ENCODE measurements around the gene LZTR1.
A peak's percentile ranks its signal among the peaks of the same experiment; 100 is the strongest.
"Not testable (repeated sequence)": the region's sequence is repeated elsewhere in the genome, so short reads cannot be mapped to it uniquely, and the experiment has no call there.

Gene LZTR1

GRCh38 chr22:20999350-21000206 lies 17.5 kb downstream of the LZTR1 start:
- Histone ChIP-seq H3K9ac (ENCODE audit: low read depth, low read length) (no peak overlapping the region), H3K4me1 (ENCODE audit: insufficient read depth, low read length) (no peaks in the 10 kb centered on the region; the same call in 1 of the 2 replicates), H3K36me3 (ENCODE audit: insufficient read depth, low read length) (no peaks in the 10 kb centered on the region; the same call in 1 of the 2 replicates), H3K9me3 (ENCODE audit: control insufficient read depth, insufficient read depth, low read length) (no peaks in the 10 kb centered on the region)

GRCh38 chr22:21000207-21000986 lies 18.3 kb downstream of the LZTR1 start:
- no peaks in the 10 kb centered on the region; the same call in 1 of the 2 replicates for H3K4me1 ChIP-seq (ENCODE audit: insufficient read depth, low read length)
- peak overlapping the region; percentile 92 for H3K9ac ChIP-seq (ENCODE audit: low read depth, low read length)
- no peaks in the 10 kb centered on the region; the same call in 1 of the 2 replicates for H3K36me3 ChIP-seq (ENCODE audit: insufficient read depth, low read length)
- no peaks in the 10 kb centered on the region for H3K9me3 ChIP-seq (ENCODE audit: control insufficient read depth, insufficient read depth, low read length)

GRCh38 chr22:21000987-21001600 lies 19.0 kb downstream of the LZTR1 start:
- Histone ChIP-seq H3K9me3 (ENCODE audit: control insufficient read depth, insufficient read depth, low read length) (no peaks in the 10 kb centered on the region), H3K4me1 (ENCODE audit: insufficient read depth, low read length) (no peaks in the 10 kb centered on the region; the same call in 1 of the 2 replicates), H3K9ac (ENCODE audit: low read depth, low read length) (peak overlapping the region; percentile 92), H3K36me3 (ENCODE audit: insufficient read depth, low read length) (no peaks in the 10 kb centered on the region; the same call in 1 of the 2 replicates)

GRCh38 chr22:21001601-21002325 lies 19.7 kb downstream of the LZTR1 start, which contains the start of gene THAP7:
Gene THAP7, minus strand, starts transcription at chr22:21002118. Its CDS starts 207 bp downstream, at chr22:21001911.
- H3K36me3 ChIP-seq (ENCODE audit: insufficient read depth, low read length): no peaks in the 10 kb centered on the region; the same call in 1 of the 2 replicates
- no peaks in the 10 kb centered on the region for H3K9me3 ChIP-seq (ENCODE audit: control insufficient read depth, insufficient read depth, low read length)
- H3K4me1 ChIP-seq (ENCODE audit: insufficient read depth, low read length): no peaks in the 10 kb centered on the region; the same call in 1 of the 2 replicates
- H3K9ac ChIP-seq (ENCODE audit: low read depth, low read length): peak within 1 kb of the TSS; percentile 92

- Histone ChIP-seq H3K36me3 (ENCODE audit: insufficient read depth, low read length) (no peaks in the 10 kb centered on the region; the same call in 1 of the 2 replicates), H3K9ac (ENCODE audit: low read depth, low read length) (no peak overlapping the region), H3K9me3 (ENCODE audit: control insufficient read depth, insufficient read depth, low read length) (no peaks in the 10 kb centered on the region), H3K4me1 (ENCODE audit: insufficient read depth, low read length) (no peaks in the 10 kb centered on the region; the same call in 1 of the 2 replicates)
Observed at GRCh38 chr22:21003782-21004181, 21.7 kb downstream of the LZTR1 start.

GRCh38 chr22:21009208-21009607 lies 27.1 kb downstream of the LZTR1 start:
- H3K4me1 ChIP-seq (ENCODE audit: insufficient read depth, low read length); H3K9ac ChIP-seq (ENCODE audit: low read depth, low read length); H3K9me3 ChIP-seq (ENCODE audit: control insufficient read depth, insufficient read depth, low read length); H3K36me3 ChIP-seq (ENCODE audit: insufficient read depth, low read length): not testable (repeated sequence)

GRCh38 chr22:21009638-21010425 lies 27.7 kb downstream of the LZTR1 start:
- H3K9ac ChIP-seq (ENCODE audit: low read depth, low read length): no peak overlapping the region
- H3K9me3 ChIP-seq (ENCODE audit: control insufficient read depth, insufficient read depth, low read length): no peaks in the 10 kb centered on the region
- H3K36me3 ChIP-seq (ENCODE audit: insufficient read depth, low read length): no peaks in the 10 kb centered on the region

GRCh38 chr22:21010426-21011113 lies 28.5 kb downstream of the LZTR1 start:
- no peaks in the 10 kb centered on the region for H3K9me3 ChIP-seq (ENCODE audit: control insufficient read depth, insufficient read depth, low read length)
- no peak overlapping the region for H3K9ac ChIP-seq (ENCODE audit: low read depth, low read length)
- H3K36me3 ChIP-seq (ENCODE audit: insufficient read depth, low read length): no peaks in the 10 kb centered on the region
- peaks cover 2% of the 10 kb centered on the region; the same call in 1 of the 2 replicates for H3K4me1 ChIP-seq (ENCODE audit: insufficient read depth, low read length)

More at GRCh38 chr22:21009638-21010425, 27.7 kb downstream of the LZTR1 start:
- peaks cover 2% of the 10 kb centered on the region; the same call in 1 of the 2 replicates for H3K4me1 ChIP-seq (ENCODE audit: insufficient read depth, low read length)

GRCh38 chr22:21012446-21013407 lies 30.6 kb downstream of the LZTR1 start:
- H3K36me3 ChIP-seq (ENCODE audit: insufficient read depth, low read length): no peaks in the 10 kb centered on the region
- no peak overlapping the region for H3K9ac ChIP-seq (ENCODE audit: low read depth, low read length)
- peaks cover 2% of the 10 kb centered on the region; the same call in 1 of the 2 replicates for H3K4me1 ChIP-seq (ENCODE audit: insufficient read depth, low read length)
- H3K9me3 ChIP-seq (ENCODE audit: control insufficient read depth, insufficient read depth, low read length): no peaks in the 10 kb centered on the region

- Histone ChIP-seq H3K9me3 (ENCODE audit: control insufficient read depth, insufficient read depth, low read length) (no peaks in the 10 kb centered on the region), H3K4me1 (ENCODE audit: insufficient read depth, low read length) (peaks cover 2% of the 10 kb centered on the region; the same call in 1 of the 2 replicates), H3K9ac (ENCODE audit: low read depth, low read length) (peak overlapping the region; percentile 69), H3K36me3 (ENCODE audit: insufficient read depth, low read length) (no peaks in the 10 kb centered on the region)
Observed at GRCh38 chr22:21013657-21014201, 31.6 kb downstream of the LZTR1 start.

- Histone ChIP-seq H3K36me3 (ENCODE audit: insufficient read depth, low read length) (no peaks in the 10 kb centered on the region), H3K4me1 (ENCODE audit: insufficient read depth, low read length) (peaks cover 2% of the 10 kb centered on the region; the same call in 1 of the 2 replicates), H3K9ac (ENCODE audit: low read depth, low read length) (peak overlapping the region; percentile 69), H3K9me3 (ENCODE audit: control insufficient read depth, insufficient read depth, low read length) (no peaks in the 10 kb centered on the region)
Observed at GRCh38 chr22:21014202-21014725, 32.2 kb downstream of the LZTR1 start.

Data from ES-I3 (cell line).